ENCODE results near the gene MAFB.

DNA sequence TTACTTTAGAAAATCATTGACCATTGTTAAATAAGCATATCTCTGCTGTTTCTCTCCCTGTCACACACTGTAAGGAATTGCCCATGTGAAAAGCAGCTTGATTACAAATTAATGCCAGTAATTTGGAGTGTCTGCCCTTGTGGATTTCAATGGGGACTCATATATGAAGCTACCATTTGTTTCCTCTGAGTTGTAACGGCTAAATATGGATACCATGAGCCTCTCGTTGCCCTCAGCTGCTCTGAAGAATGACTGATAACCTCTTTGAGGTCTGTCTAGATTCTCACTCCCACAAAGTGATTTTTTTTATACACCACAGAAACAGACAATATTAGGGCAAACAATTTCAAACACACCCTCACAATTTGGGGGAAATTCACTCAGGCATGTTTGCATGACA is 40.0 kb upstream of the MAFB start:
- TF ChIP-seq, protein P1, sequence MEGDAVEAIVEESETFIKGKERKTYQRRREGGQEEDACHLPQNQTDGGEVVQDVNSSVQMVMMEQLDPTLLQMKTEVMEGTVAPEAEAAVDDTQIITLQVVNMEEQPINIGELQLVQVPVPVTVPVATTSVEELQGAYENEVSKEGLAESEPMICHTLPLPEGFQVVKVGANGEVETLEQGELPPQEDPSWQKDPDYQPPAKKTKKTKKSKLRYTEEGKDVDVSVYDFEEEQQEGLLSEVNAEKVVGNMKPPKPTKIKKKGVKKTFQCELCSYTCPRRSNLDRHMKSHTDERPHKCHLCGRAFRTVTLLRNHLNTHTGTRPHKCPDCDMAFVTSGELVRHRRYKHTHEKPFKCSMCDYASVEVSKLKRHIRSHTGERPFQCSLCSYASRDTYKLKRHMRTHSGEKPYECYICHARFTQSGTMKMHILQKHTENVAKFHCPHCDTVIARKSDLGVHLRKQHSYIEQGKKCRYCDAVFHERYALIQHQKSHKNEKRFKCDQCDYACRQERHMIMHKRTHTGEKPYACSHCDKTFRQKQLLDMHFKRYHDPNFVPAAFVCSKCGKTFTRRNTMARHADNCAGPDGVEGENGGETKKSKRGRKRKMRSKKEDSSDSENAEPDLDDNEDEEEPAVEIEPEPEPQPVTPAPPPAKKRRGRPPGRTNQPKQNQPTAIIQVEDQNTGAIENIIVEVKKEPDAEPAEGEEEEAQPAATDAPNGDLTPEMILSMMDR (IDR thresholded peaks at IDR 0.05) = no peak
- no peak for TF ChIP-seq ZFX (IDR thresholded peaks at IDR 0.05; ENCODE audit: borderline replicate concordance)
